Measurements from ENCODE around the gene MTSS2. TPM values are rescaled to one million over a fixed set of nuclear protein-coding genes. Genes with fewer than 3 reads are reported as not detected.
A peak's percentile ranks its signal among the peaks of the same experiment; 100 is the strongest.
"Not testable (repeated sequence)": the region's sequence is repeated elsewhere in the genome, so short reads cannot be mapped to it uniquely, and the experiment has no call there.

MTSS2 gene
- total and polyA plus RNA-seq, 2 experiments from 2014 or later = 12.4 to 82.3 TPM

- Histone ChIP-seq H3K4me1 (ENCODE audit: low read depth) (no peaks in the 10 kb centered on the region), H3K36me3 (no peaks in the 10 kb centered on the region), H3K4me3 (no peak within 1 kb of the TSS), H3K27me3 (no peaks in the 10 kb centered on the region), H3K27ac (no peak within 1 kb of the TSS), H3K9me3 (ENCODE audit: low read depth) (no peaks in the 10 kb centered on the region)
- DNase-seq (ENCODE audit: low read depth in 1 of 2, low spot score in 1 of 2) = peak in 1 of 2 donors; percentile 52
- TF ChIP-seq CTCF (IDR thresholded peaks at IDR 0.05; ENCODE audit: low read depth, low read length) = no peak
Observed at GRCh38 chr16:70646260-70647241, 39.3 kb downstream of the MTSS2 start, which contains the start of gene IL34. Gene IL34, plus strand, starts transcription at chr16:70646559. Its CDS starts 389 bp downstream, at chr16:70646948.

DNA sequence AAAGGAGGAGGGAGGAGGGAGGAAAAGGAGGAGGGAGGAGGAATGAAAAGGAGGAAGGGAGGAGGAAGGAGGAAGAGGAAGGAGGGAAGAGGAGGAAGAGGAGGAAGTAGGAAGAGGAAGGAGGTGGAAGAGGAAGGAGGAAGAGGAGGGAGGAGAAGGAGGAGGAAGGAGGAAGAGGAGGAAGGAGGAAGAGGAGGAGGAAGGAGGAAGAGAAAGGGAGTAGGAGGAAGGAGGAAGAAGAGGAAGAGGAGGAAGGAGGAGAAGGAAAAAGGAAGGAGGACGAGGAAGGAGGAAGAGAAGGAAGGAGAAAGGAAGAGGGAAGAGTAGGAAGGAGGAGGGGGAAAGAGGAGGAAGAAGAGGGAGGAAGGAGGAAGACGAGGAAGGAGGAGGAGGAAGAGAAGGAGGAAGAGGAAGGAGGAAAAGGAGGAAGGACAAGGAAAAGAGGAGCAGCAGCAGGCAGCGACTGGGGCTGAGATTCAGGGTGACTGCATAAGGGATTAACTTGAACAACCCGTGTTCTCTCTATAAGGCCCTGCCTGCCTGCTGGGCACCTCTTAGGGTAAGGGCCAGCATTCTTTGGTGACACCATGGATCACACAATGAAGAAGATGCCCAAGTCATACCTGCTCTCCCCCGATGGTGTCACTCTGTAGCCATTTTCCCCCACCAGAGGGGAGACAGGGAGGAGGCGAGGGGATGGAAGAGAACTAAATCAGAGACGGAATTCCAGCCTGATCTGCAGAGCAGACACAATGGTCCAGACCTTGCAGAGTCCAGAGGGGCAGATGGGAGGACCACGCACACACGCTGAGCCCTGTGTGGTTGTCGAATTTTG, 40.9 kb downstream of the MTSS2 start:
- Histone ChIP-seq H3K4me1 (ENCODE audit: low read depth) (no peaks in the 10 kb centered on the region), H3K27ac (no peak overlapping the region), H3K4me3 (no peak overlapping the region), H3K27me3 (no peaks in the 10 kb centered on the region), H3K36me3 (no peaks in the 10 kb centered on the region), H3K9me3 (ENCODE audit: low read depth) (no peaks in the 10 kb centered on the region)
- no peak for TF ChIP-seq CTCF (IDR thresholded peaks at IDR 0.05; ENCODE audit: low read depth, low read length)
- DNase-seq (ENCODE audit: low read depth in 1 of 2, low spot score in 1 of 2) = no peak

DNA sequence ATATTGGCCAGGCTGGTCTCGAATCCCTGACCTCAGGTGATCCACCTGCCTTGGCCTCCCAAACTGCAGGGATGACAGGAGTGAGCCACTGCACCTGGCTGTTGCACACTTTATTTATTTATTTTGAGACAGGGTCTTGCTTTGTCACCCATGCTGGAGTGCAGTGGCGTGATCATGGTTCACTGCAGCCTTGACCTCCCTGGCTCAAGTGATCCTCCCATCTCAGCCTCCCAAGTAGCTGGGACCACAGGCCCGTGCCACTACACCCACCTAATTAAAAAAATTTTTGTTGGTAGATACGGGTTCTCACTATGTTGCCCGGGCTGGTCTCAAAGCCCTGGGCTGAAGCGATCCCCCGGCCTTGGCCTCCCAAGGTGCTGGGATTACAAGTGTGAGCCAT, 42.6 kb downstream of the MTSS2 start:
- not testable (repeated sequence) for H3K4me3 ChIP-seq; H3K36me3 ChIP-seq; DNase-seq (ENCODE audit: low read depth in 1 of 2, low spot score in 1 of 2); H3K4me1 ChIP-seq (ENCODE audit: low read depth); H3K27ac ChIP-seq; H3K9me3 ChIP-seq (ENCODE audit: low read depth); H3K27me3 ChIP-seq

DNA sequence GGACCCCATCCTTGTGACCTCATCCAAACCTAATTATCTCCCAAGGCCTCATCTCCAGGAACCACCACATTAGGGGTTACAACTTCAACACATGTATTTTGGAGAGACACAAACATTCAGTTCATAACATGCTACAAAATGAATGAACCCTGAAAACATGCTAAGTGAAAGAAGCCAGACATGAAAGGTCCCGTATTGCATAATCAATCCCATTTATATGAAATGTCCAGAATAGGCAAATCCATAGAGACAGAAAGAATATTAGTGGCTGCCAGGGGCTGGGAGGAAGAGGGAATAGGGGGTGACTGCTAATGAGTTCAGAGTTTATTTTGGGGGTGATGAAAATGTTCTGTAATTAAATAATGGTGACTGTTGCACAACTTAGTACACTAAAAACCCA, 43.2 kb downstream of the MTSS2 start:
- Histone ChIP-seq H3K9me3 (ENCODE audit: low read depth) (no peaks in the 10 kb centered on the region), H3K4me1 (ENCODE audit: low read depth) (no peaks in the 10 kb centered on the region), H3K4me3 (no peak overlapping the region), H3K36me3 (no peaks in the 10 kb centered on the region), H3K27me3 (no peaks in the 10 kb centered on the region), H3K27ac (no peak overlapping the region)
- no peak for TF ChIP-seq CTCF (IDR thresholded peaks at IDR 0.05; ENCODE audit: low read depth, low read length)
- DNase-seq (ENCODE audit: low read depth in 1 of 2, low spot score in 1 of 2) = no peak

DNA sequence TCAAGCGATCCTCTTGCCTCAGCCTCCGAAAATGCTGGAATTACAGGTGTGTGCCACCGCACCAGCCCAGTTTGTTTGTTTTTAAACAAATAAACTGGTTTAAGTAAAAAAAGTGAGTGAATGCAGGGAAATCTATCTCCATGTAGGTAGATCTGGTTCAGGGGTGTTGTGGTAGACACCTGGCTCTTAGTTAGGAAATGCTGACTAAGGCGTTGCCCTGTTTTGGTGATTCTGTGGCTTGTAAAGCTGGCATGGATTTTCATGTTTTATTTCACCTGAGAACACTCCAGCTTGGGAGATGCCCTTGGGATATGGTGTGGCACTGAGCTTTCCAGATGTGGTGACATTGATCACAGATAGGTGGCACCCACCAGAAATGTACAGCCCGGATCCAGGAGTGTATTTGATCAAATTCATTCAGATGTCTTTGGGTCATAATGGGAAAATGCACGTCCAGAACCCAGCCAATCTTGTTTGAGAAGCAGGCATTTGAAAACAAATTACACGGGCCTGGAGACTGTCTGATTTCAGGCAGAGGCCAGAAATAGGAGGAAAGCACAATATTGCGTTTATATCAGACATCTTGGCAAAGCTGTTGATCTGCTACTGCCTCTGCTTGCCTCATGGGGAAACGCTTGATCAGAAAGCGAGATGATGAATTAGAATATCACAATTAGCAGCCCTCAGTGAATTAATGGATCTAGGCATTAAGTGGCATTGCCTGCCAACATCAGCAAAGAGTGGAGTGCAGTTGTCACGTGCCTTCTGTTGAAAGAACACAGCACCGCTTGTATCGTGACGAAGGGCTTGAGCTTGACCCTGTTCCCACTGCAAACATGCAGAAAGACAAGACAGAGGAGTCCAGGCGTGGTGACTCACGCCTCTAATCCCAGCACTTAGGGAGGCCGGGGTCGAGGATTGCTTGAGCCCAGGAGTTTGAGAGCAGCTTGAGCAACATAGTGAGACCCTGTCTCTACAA, 46.8 kb downstream of the MTSS2 start:
- no peak overlapping the region for H3K27ac ChIP-seq
- H3K27me3 ChIP-seq = no peaks in the 10 kb centered on the region
- no peak for TF ChIP-seq CTCF (IDR thresholded peaks at IDR 0.05; ENCODE audit: low read depth, low read length)
- no peaks in the 10 kb centered on the region for H3K4me1 ChIP-seq (ENCODE audit: low read depth)
- H3K36me3 ChIP-seq = no peaks in the 10 kb centered on the region
- no peak overlapping the region for H3K4me3 ChIP-seq
- no peaks in the 10 kb centered on the region for H3K9me3 ChIP-seq (ENCODE audit: low read depth)
- DNase-seq (ENCODE audit: low read depth in 1 of 2, low spot score in 1 of 2) = peak in 1 of 2 donors; percentile 85

Other genes with a start within 250 kb of the MTSS2 start
- 87.3 and 115 TPM in 2 replicates for gene ST3GAL2, start 247.0 kb downstream of the MTSS2 start, total RNA-seq
- 46.1 and 50.9 TPM in 2 replicates for gene ST3GAL2, start 247.0 kb downstream of the MTSS2 start, polyA plus RNA-seq
- 13.8 and 22.5 TPM in 2 replicates for gene FCSK, start 231.5 kb downstream of the MTSS2 start, total RNA-seq
- gene FCSK, start 231.5 kb downstream of the MTSS2 start, polyA plus RNA-seq = 10.2 and 12.0 TPM in 2 replicates
- gene COG4, start 162.5 kb downstream of the MTSS2 start, total RNA-seq = 77.3 and 82.0 TPM in 2 replicates
- gene COG4, start 162.5 kb downstream of the MTSS2 start, polyA plus RNA-seq = 67.6 and 86.6 TPM in 2 replicates
- 95.4 and 178 TPM in 2 replicates for gene SF3B3, start 162.2 kb downstream of the MTSS2 start, total RNA-seq
- 203 and 250 TPM in 2 replicates for gene SF3B3, start 162.2 kb downstream of the MTSS2 start, polyA plus RNA-seq
- not detected in 2 replicates for gene IL34, start 39.5 kb downstream of the MTSS2 start, total RNA-seq
- gene IL34, start 39.5 kb downstream of the MTSS2 start, polyA plus RNA-seq = 0.10 TPM in 1 of 2 replicates, not detected in the other
- gene VAC14, start 115.1 kb upstream of the MTSS2 start, total RNA-seq = 62.8 and 86.6 TPM in 2 replicates
- gene VAC14, start 115.1 kb upstream of the MTSS2 start, polyA plus RNA-seq = 63.9 and 78.9 TPM in 2 replicates

Measured in cardiac muscle cell (in vitro differentiated cells and primary cell).